HEK293 (cell line): Measurements from ENCODE around the gene PLCG1.

Source experiments
- CTCF ChIA-PET: fragments of 350-600 bp; formaldehyde crosslinking; extraction: SDS; loops from one replicate; lab custom pipeline; 2021; ENCODE audit warnings: antibody characterized with exemption; lab: Yijun Ruan, JAX
- POLR2A ChIA-PET: fragments of 300-600 bp; formaldehyde crosslinking; extraction: SDS; loops from one replicate; lab custom pipeline; 2020; ENCODE audit warnings: antibody characterized with exemption, inconsistent platforms; lab: Yijun Ruan, JAX
- H3K27ac ChIP-seq: fragments of 200-500 bp; sonication (Bioruptor generic); 2 replicates; pipeline ENCODE4 v1.5.1; 2014; ENCODE audit warnings: low read depth, low read length, control low read depth, inconsistent platforms; ENCODE audit errors: extremely low read depth
- H3K36me3 ChIP-seq, 2 experiments: fragments of 200-500 bp in 1 of 2; sonication (Bioruptor generic) in 1 of 2; 1 replicate in 1 of 2; 2 replicates in 1 of 2; pipeline ENCODE4 v1.5.1; 2014 to 2017; ENCODE audit warnings: inconsistent platforms in 2 of 2, low read length in 2 of 2; ENCODE audit not compliant: control insufficient read depth in 2 of 2, insufficient read depth in 1 of 2
- H3K4me1 ChIP-seq: fragments of 200-500 bp; sonication (Bioruptor generic); 2 replicates; pipeline ENCODE4 v1.5.1; 2014; ENCODE audit warnings: mild to moderate bottlenecking, low read length, inconsistent platforms; ENCODE audit not compliant: control insufficient read depth, insufficient read depth
- H3K4me3 ChIP-seq: 2 replicates; pipeline ENCODE4 v1.5.1; 2011; ENCODE audit warnings: low read depth, mild to moderate bottlenecking, control low read depth, low read length, moderate library complexity
- H3K9me3 ChIP-seq: fragments of 200-500 bp; sonication (Bioruptor generic); 2 replicates; pipeline ENCODE4 v1.5.1; 2014; ENCODE audit warnings: low read depth, low read length, inconsistent platforms; ENCODE audit not compliant: control insufficient read depth, insufficient read depth
- FEZF1 ChIP-seq: fragments of 450-650 bp; formaldehyde crosslinking; IDR thresholded peaks from 2 replicates; pipeline ENCODE4 v1.5.1; 2016; ENCODE audit warnings: missing biosample characterization, missing genetic modification characterization
- GLI2 ChIP-seq: fragments of 450-650 bp; formaldehyde crosslinking; IDR thresholded peaks from 2 replicates; pipeline ENCODE4; 2017; ENCODE audit warnings: missing biosample characterization, missing genetic modification characterization, low read depth, borderline replicate concordance
- KLF1 ChIP-seq: fragments of 450-650 bp; formaldehyde crosslinking; IDR thresholded peaks from 2 replicates; pipeline ENCODE4 v1.5.1; 2016; ENCODE audit warnings: missing biosample characterization, missing genetic modification characterization
- PBX3 ChIP-seq: sonication (generic); formaldehyde crosslinking; IDR thresholded peaks from 2 replicates; pipeline ENCODE4 v1.8.1; 2022; ENCODE audit warnings: mild to moderate bottlenecking, moderate library complexity, missing genetic modification reagents
- RBAK ChIP-seq: fragments of 450-650 bp; formaldehyde crosslinking; IDR thresholded peaks from 2 replicates; pipeline ENCODE4 v1.5.1; 2016; ENCODE audit warnings: missing biosample characterization, missing genetic modification characterization
- REPIN1 ChIP-seq: fragments of 450-650 bp; formaldehyde crosslinking; IDR thresholded peaks from 2 replicates; pipeline ENCODE4 v1.5.1; 2017; ENCODE audit warnings: missing biosample characterization, missing genetic modification characterization, low read depth
- SP2 ChIP-seq: fragments of 450-650 bp; formaldehyde crosslinking; IDR thresholded peaks from 2 replicates; pipeline ENCODE4 v1.5.1; 2016; ENCODE audit warnings: missing biosample characterization, missing genetic modification characterization
- SP3 ChIP-seq: fragments of 450-650 bp; formaldehyde crosslinking; IDR thresholded peaks from 2 replicates; pipeline ENCODE4 v1.5.1; 2016; ENCODE audit warnings: missing biosample characterization, missing genetic modification characterization
- TSHZ1 ChIP-seq: fragments of 450-650 bp; formaldehyde crosslinking; IDR thresholded peaks from 2 replicates; pipeline ENCODE4 v1.5.1; 2016; ENCODE audit warnings: missing biosample characterization, missing genetic modification characterization, borderline replicate concordance
- YY2 ChIP-seq: fragments of 450-650 bp; formaldehyde crosslinking; IDR thresholded peaks from 2 replicates; pipeline ENCODE4 v1.5.1; 2016; ENCODE audit warnings: missing biosample characterization, missing genetic modification characterization
- ZBTB1 ChIP-seq: fragments of 450-650 bp; formaldehyde crosslinking; IDR thresholded peaks from 2 replicates; pipeline ENCODE4 v1.5.1; 2016; ENCODE audit warnings: missing biosample characterization, missing genetic modification characterization
- ZBTB10 ChIP-seq: fragments of 450-650 bp; formaldehyde crosslinking; IDR thresholded peaks from 2 replicates; pipeline ENCODE4 v1.5.1; 2016; ENCODE audit warnings: missing biosample characterization, missing genetic modification characterization
- ZBTB21 ChIP-seq: fragments of 450-650 bp; formaldehyde crosslinking; IDR thresholded peaks from 2 replicates; pipeline ENCODE4 v1.5.1; 2017; ENCODE audit warnings: missing biosample characterization, missing genetic modification characterization
- ZFHX2 ChIP-seq: fragments of 450-650 bp; formaldehyde crosslinking; conservative IDR thresholded peaks from 2 replicates; pipeline ENCODE4 v1.5.1; 2016; ENCODE audit warnings: missing biosample characterization, missing genetic modification characterization
- ZIC2 ChIP-seq: fragments of 450-650 bp; formaldehyde crosslinking; IDR thresholded peaks from 2 replicates; pipeline ENCODE4 v1.5.1; 2016; ENCODE audit warnings: missing biosample characterization, missing genetic modification characterization
- ZNF133 ChIP-seq: fragments of 450-650 bp; formaldehyde crosslinking; IDR thresholded peaks from 2 replicates; pipeline ENCODE4 v1.5.1; 2016; ENCODE audit warnings: missing biosample characterization, missing genetic modification characterization
- ZNF169 ChIP-seq: fragments of 450-650 bp; formaldehyde crosslinking; IDR thresholded peaks from 2 replicates; pipeline ENCODE4 v1.5.1; 2016; ENCODE audit warnings: missing biosample characterization, missing genetic modification characterization
- ZNF184 ChIP-seq: fragments of 450-650 bp; IDR thresholded peaks from 2 replicates; pipeline ENCODE4 v1.5.1; 2018; ENCODE audit warnings: missing biosample characterization, mild to moderate bottlenecking, missing genetic modification characterization
- ZNF23 ChIP-seq: fragments of 450-650 bp; formaldehyde crosslinking; IDR thresholded peaks from 2 replicates; pipeline ENCODE4 v1.5.1; 2016; ENCODE audit warnings: missing biosample characterization, missing genetic modification characterization, borderline replicate concordance
- ZNF292 ChIP-seq: fragments of 450-650 bp; formaldehyde crosslinking; IDR thresholded peaks from 2 replicates; pipeline ENCODE4 v1.5.1; 2016; ENCODE audit warnings: low read depth, missing biosample characterization, missing genetic modification characterization, borderline replicate concordance
- ZNF501 ChIP-seq: fragments of 450-650 bp; formaldehyde crosslinking; IDR thresholded peaks from 2 replicates; pipeline ENCODE4 v1.5.1; 2016; ENCODE audit warnings: missing biosample characterization, missing genetic modification characterization
- ZNF514 ChIP-seq: fragments of 450-650 bp; formaldehyde crosslinking; IDR thresholded peaks from 2 replicates; pipeline ENCODE4 v1.5.1; 2016; ENCODE audit warnings: missing biosample characterization, missing genetic modification characterization
- ZNF530 ChIP-seq: fragments of 450-650 bp; formaldehyde crosslinking; IDR thresholded peaks from 2 replicates; pipeline ENCODE4 v1.5.1; 2016; ENCODE audit warnings: low read depth, missing biosample characterization, missing genetic modification characterization
- ZNF580 ChIP-seq: fragments of 450-650 bp; formaldehyde crosslinking; IDR thresholded peaks from 2 replicates; pipeline ENCODE4 v1.5.1; 2016; ENCODE audit warnings: missing biosample characterization, missing genetic modification characterization
- ZNF624 ChIP-seq: fragments of 450-650 bp; formaldehyde crosslinking; IDR thresholded peaks from 2 replicates; pipeline ENCODE4 v1.5.1; 2017; ENCODE audit warnings: missing biosample characterization, missing genetic modification characterization
- ZNF768 ChIP-seq: fragments of 450-650 bp; formaldehyde crosslinking; IDR thresholded peaks from 2 replicates; pipeline ENCODE4 v1.5.1; 2018; ENCODE audit warnings: missing biosample characterization, mild to moderate bottlenecking, missing genetic modification characterization

Gene PLCG1

GRCh38 chr20:41108531-41108930 lies 28.8 kb upstream of the PLCG1 start:
- no peak for TF ChIP-seq ZNF768 (tag by site-specific recombination)
- no peak for TF ChIP-seq PBX3 (CRISPR knock-in tag)
- TF ChIP-seq ZNF514 (tag by site-specific recombination) = no peak
- TF ChIP-seq RBAK (tag by site-specific recombination) = no peak
- TF ChIP-seq ZNF169 = no peak
- no peak for TF ChIP-seq TSHZ1 (tag by site-specific recombination)
- H3K36me3 ChIP-seq = peaks cover 35 to 72% of the 10 kb centered on the region in 2 experiments
- H3K4me1 ChIP-seq = no peaks in the 10 kb centered on the region
- no peak overlapping the region for H3K27ac ChIP-seq
- no peak overlapping the region for H3K4me3 ChIP-seq
- no peaks in the 10 kb centered on the region for H3K9me3 ChIP-seq
- CTCF ChIA-PET = interaction anchor here (0.5 to 1.4 kb wide), 3 partner anchors 17 to 204 kb away, joined by 3 to 5 read pairs (median 4); no protein-coding TSS in a partner anchor
- POLR2A ChIA-PET = no interaction called here

- Histone ChIP-seq H3K4me1 (no peaks in the 10 kb centered on the region), H3K4me3 (no peak overlapping the region), H3K36me3 (peaks cover 47 to 75% of the 10 kb centered on the region in 2 experiments), H3K27ac (no peak overlapping the region), H3K9me3 (no peaks in the 10 kb centered on the region)
- ChIA-PET CTCF (interaction anchor here (0.9 kb wide), 1 partner anchor 24 kb away, joined by 3 read pairs; no protein-coding TSS in a partner anchor), POLR2A (no interaction called here)
- TF ChIP-seq ZNF23 (no peak), REPIN1 (tag by site-specific recombination) (no peak), ZBTB10 (no peak), FEZF1 (no peak), ZNF184 (tag by site-specific recombination) (no peak), ZNF624 (no peak)
These were observed 27.3 kb upstream of the PLCG1 start for GRCh38 chr20:41110012-41110411.

GRCh38 chr20:41110930-41111577 lies 26.3 kb upstream of the PLCG1 start:
- ChIA-PET POLR2A (no interaction called here), CTCF (interaction anchor here (0.6 to 0.9 kb wide), 2 partner anchors 23 to 25 kb away, joined by 3 to 4 read pairs; no protein-coding TSS in a partner anchor)
- Histone ChIP-seq H3K4me3 (no peak overlapping the region), H3K4me1 (no peaks in the 10 kb centered on the region), H3K27ac (no peak overlapping the region), H3K9me3 (no peaks in the 10 kb centered on the region), H3K36me3 (peaks cover 37 to 80% of the 10 kb centered on the region in 2 experiments)
- TF ChIP-seq SP3 (tag by site-specific recombination) (no peak), ZBTB21 (tag by site-specific recombination) (no peak), ZIC2 (no peak), ZFHX2 (no peak), ZNF501 (tag by site-specific recombination) (no peak), YY2 (tag by site-specific recombination) (no peak), ZNF530 (tag by site-specific recombination) (no peak), SP2 (tag by site-specific recombination) (no peak), GLI2 (no peak), ZNF580 (tag by site-specific recombination) (no peak), ZBTB1 (tag by site-specific recombination) (no peak), ZNF292 (tag by site-specific recombination) (no peak), KLF1 (tag by site-specific recombination) (no peak), ZNF133 (no peak)
